HG03280 (cell line): ENCODE data around the gene DNAAF8.
"Not testable (repeated sequence)": the region's sequence is repeated elsewhere in the genome, so short reads cannot be mapped to it uniquely, and the experiment has no call there.

Experiments
- ATAC-seq: cut with Tn5 transposase; IDR thresholded peaks from one replicate; pipeline ENCODE4 v1.9.1; 2021; ENCODE audit warnings: mild to moderate bottlenecking, moderate library complexity; ENCODE audit not compliant: unreplicated experiment

DNAAF8 gene

DNA sequence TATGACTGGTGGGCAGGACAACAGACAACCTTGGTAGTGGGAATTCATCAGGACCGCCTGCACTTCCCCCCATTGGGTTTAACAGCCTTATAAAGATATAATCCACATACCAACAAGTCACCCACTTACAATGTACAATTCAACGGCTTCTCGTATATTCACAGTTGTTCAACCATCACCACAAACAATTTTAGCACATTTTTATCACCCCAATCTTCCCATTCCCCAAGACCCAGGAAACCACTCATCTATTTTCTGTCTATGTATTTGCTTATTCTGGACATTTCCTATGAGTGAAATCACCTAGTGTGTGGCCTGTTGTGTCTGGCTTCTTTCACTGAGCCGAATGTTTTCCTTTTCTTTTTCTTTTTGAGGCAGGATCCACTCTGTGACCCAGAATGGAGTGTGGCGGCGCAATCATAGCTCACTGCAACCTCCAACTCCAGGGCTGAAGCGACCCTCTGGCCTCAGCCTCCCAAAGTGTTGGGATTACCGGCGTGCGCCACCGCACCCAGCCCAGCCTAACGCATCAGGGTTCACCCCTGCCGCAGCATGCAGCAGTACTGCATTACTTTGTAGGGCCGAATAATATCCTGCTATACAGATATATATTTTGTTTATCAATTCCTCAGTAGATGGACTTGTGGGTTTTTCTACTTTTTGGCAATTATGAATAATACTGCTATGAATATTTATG is 11.1 kb upstream of the DNAAF8 start:
- ATAC-seq: no peak

DNA sequence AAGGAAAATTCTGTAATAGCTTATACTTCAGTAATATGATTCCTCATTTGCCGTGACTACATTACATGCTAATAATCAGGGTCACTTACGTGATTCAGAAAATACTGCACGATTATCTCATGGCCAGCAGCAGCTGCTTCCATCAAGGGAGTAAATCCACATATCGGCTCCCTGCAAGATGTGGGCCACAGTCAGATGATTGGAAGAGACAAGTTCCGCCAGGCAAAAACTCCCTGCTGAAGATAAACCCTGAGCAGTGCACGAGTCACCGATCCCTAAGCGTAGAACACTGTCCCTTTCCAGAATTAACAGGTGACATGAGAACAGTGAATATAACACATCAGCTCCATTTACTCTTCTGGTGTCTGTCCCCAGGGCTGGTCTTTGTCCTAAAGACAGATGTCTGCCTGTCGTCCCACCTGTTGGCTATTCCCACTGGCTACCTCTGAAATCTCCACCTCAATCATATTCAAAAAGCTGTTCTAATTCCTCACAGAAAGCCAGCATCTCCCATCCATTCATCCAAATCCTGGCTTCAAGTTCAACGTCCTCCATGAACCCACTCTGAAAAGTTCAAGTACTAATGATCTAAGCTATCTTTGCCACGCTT is 9.6 kb upstream of the DNAAF8 start:
- no peak for ATAC-seq

DNA sequence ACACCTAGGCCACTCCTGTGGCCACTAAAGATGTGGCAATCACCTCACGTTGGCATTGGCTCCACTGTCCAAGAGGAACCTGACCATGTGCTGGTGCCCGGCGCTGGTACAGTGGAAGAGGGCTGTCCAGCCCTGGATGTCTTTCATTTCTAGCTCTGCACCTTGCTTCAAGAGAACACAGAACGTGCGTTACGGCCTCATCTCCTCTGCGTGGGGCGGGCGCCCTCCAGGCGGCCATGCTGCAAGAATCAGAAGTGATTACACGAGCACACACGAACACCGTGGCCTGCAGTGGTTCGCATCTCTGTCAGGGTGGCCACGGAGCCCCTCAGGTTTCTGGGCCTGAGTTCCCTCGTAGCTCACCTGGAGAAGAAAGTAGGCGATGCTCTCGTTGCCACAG is 7.7 kb upstream of the DNAAF8 start:
- ATAC-seq: no peak

DNA sequence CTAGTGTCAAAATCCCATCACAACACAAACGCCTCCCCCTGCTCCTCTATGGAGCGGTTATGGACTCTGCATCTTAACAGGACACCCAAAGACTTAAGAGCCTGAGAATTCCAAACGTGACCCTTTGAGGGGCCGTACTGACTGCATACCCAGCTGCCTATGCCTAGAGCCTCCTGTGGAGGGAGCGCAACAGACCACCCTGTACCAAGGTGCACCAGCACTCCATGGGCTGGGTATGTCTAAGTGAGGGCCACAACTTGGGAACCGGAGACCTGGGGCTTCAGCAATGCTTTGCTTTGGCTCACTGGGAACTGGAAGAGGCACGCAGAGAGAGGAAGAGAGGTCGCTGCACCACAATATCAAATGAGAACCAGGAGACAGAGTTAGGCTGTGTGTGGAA is 5.7 kb upstream of the DNAAF8 start:
- no peak for ATAC-seq

DNA sequence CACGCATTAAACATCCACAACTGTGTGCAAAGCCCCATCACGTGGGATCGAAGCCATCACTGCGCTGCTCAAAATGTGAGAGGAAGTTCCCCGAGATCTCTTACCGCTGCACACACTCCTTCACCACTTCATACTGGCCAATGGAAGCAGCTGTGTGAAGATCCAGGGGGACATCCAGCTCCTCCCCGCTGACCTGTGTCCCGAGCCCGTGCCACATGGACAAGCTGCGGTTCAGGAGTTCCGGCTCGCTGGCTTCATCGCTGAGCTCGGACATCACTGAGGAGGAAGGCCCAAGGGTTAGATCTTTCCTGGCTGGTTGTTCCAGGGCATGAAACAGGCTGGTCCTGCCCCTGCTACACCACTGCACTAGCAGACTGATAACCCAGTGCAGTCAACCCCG is 4.5 kb upstream of the DNAAF8 start:
- ATAC-seq: no peak

DNA sequence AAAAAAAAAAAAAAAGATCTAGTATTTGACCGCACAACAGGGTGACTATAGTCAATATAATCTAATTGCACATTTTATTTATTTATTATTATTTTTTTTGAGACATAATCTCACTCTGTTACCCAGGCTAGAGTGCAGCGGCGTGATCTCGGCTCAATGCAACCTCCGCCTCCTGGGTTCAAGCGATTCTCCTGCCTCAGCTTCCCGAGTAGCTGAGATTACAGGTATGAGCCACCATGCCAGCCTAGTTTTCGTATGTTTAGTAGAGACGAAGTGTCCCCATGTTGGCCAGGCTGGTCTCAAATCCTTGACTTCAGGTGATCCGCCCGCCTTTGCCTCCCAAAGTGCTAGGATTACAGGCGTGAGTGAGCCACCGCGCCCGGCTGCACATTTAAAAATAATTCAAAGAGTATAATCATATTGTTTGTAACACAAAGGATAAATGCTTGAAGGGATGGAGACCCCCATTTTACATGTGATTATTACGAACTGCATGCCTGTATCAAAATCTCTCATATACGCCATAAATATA is 1.1 kb upstream of the DNAAF8 start:
- no peak for ATAC-seq

DNA sequence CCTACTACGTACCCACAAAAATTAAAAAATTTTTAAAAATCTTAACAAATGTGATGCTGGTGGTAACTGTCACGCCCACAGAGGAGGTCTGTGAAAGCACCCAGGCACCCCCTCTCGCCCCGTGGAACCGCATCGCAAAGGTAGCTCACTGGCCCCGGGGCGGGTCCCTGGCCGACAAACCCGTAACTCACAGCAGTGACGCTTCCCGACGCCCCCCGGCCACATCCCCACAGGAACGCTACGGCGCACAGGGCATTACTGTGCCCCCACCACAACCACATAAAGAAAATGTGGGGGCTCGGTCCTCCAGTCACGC is 632 bp upstream of the DNAAF8 start:
- ATAC-seq: no peak

DNA sequence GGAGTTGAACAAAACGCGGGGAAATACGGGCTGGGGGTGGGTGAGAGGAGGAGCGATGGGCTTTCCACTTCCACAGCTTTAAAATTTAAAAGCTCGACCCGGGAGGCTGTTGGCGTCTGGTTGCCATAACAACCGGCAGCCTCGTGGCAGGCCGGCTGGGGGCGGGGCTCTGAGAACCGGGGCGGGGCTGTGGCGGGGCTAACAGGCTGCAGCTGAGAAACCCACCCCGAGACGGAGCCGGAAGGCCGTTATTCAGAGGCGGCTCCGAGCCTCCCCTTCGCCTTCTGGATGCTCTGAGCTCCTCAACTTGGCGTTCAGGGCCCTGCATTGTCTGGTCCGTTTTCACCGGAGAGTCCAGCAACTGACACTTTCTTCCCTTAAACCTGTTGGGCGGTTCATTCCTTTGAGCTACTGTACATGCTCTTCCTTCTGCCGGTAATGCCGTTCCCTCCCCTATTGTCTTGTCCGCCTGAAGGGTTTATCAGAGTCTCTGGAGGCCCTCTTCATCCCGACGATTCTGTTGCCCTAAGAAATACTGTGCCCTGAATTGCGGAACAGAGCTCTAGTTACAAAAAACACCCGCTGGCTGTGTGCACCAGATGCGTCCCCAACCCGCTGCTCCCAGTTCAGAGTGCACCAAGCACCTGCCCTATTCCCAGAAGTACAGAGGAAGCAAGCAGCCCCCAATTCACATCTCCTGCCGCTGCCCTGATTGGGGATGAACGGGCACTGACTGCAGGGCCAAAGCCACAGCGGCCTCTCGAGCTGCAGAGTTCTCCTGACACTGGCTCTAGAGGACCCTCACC is 596 bp downstream of the DNAAF8 start:
- peak; percentile 67 for ATAC-seq

DNA sequence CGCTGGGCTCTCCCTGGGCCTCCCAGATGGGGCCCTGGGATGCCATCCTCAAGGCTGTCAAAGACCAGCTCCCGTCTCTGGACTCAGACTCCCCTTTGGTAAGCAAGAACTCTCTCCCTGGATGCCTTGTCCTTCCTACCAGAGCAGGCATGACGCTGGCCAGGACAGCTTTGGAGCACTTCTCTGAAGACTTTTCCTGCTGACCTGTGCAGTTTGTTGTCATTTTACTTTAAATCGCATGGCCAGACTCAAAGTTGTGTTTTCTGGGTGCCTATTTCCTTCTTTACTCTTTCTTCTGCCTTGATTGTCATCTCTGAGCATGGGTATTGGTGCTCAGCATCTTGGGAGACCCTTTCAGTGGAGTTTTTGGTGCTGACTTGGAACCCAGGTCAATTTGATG is 2.2 kb downstream of the DNAAF8 start:
- no peak for ATAC-seq

DNA sequence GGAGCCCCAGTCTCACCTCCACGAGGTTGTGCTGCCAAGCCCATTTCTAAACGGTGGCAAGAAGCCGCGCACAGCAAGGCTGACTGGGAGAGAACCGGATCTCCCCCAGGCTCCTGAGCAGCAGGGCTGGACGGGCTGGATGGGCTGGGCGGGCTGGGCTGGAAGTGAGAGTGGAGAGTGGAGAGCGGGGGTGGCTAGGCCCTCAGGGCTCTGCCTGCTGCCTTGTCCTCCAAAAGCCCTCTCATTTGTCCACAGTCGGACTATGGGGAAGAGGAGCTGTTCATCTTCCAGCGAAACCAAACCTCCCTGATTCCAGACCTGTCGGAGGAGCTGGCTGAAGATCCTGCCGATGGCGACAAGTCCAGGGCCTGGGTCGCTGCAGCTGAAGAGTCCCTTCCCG is 3.2 kb downstream of the DNAAF8 start:
- no peak for ATAC-seq

DNA sequence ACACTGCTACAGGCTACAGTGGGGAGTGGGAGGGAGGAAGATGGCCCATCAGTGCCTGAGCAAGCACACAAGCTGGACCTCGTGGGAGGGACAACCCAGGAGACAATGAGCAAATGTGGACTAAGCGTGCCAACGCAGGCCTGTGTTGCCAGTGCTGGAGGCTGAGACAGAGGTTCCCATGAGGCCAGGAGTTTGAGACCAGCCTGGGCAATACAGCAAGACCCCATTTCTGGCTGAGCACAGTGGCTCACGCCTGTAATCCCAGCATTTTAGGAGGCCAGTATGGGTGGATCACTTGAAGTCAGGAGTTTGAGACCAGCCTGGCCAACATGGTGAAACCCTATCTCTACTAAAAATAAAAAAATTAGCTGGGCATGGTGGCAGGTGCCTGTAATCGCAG is 4.0 kb downstream of the DNAAF8 start:
- ATAC-seq: not testable (repeated sequence)

DNA sequence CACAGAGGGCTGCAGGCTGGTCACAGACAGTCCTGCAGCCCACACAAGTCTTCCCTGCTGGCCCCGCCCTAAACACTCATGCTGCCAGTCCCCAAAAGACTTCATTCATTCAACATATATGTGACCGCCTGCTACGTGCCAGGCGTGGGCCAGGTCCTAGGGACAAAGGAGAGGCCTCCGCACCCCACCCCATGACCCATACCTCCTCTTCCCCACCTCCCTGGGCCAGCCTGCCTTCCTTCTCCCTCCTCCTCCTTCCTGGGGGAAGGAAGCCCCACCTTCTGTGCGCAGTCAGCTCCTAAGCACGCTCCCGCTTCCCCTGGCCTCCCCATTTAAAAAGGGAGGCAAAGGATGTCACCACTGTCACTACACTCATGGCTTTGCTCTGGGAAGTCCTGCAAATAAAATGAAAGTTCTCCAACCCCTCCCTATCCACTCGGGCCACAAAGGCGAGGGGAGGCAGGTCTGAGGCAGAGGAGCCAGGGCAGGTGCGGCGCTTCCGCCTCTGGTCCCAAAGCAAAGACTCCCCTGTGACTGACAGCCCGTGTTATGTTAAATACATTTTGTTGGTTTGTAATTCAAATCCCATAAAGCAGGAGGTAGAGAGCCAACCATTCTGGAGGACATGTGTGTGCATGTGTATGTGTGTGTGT is 9.0 kb downstream of the DNAAF8 start:
- no peak for ATAC-seq

DNA sequence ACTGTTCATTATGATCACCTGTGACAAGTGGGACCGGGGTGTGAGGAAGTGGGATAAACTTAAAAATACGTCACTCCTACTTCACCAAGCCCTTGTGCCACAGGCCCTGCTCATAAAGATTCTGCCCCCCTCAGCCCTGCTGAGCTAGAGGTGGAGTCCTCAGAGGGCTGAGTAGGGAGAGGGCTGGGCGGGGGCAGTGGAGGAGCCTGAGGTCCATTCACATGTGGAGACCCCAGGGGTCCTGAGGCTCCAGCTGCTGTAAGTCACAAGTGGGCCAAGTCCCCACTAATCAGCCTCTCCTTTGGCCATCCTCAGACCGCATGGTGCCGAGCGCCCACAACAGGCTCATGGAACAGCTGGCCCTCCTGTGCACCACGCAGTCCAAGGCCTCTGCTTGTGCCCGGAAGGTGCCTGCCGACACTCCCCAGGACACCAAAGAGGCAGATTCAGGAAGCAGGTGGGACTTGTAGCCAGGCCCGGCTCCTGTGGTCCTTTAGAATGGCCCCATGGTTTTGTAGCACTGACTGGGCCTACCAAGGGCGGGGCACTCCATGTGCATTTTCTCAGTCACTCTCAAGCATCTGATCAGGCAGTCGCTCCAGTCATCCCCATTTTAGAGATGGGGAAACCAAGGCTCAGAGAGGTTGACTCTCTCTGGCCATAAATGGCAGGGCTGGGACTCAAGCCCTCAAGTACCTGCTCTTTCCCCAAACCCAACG is 10.4 kb downstream of the DNAAF8 start:
- ATAC-seq: no peak

DNA sequence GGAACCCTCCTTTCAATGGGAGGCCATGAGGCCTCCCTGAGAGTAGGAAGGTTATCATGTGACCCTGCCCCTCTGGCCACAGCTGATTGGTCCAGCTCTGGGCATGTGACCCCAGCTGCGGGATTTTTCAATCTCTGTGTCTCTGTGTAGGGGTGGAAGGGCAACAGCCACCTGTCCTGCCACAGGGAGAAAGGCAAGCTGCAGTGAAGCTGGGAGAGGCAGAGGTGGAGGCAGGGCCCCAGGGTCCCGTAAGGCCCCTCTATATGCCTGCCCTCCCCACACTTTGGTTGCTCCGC is 10.9 kb downstream of the DNAAF8 start:
- no peak for ATAC-seq

DNA sequence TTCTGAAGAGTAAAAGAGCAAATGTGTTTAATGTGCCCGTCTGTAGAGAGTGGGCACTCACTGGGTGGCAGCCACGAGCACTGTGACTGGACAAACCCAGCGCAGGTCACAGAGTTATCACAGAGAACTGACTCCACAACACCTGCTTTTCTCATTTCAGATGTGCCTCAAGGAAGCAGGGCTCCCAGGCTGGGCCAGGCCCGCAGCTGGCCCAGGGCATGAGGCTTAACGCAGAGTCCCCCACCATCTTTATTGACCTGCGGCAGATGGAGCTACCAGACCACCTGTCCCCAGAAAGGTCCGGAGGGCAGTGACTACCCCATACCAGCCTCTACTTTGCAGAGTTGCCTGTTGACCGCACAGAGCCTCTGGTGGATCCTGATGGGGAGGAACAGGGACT is 11.9 kb downstream of the DNAAF8 start:
- no peak for ATAC-seq

DNA sequence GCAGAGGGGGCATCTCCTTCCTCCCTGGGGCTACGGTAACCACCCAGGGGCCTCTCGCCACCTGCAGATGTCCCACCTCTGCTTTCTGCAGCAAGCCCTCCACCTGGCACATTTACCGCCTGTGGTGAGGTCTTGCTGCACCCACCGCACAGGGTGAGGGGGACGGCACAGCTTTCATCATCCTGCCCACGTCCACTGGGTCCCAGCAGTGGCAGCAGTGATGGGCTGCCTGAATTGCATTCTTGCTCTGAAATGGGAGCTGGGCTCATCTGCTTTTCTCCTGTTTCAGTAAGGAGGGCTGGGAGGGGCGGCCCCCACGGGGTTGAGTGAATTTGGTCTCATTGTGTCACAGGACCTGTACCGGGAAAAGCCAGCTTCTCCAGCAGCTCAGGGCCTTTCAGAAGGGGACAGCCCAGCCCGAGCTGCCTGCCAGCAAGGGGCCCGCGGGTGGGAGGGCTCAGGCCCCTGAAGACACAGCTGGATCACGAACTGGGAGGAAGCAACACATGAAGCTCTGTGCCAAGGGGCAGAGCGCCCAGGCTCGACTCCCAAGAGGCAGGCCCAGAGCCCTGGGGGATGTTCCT is 12.7 kb downstream of the DNAAF8 start:
- no peak for ATAC-seq

DNA sequence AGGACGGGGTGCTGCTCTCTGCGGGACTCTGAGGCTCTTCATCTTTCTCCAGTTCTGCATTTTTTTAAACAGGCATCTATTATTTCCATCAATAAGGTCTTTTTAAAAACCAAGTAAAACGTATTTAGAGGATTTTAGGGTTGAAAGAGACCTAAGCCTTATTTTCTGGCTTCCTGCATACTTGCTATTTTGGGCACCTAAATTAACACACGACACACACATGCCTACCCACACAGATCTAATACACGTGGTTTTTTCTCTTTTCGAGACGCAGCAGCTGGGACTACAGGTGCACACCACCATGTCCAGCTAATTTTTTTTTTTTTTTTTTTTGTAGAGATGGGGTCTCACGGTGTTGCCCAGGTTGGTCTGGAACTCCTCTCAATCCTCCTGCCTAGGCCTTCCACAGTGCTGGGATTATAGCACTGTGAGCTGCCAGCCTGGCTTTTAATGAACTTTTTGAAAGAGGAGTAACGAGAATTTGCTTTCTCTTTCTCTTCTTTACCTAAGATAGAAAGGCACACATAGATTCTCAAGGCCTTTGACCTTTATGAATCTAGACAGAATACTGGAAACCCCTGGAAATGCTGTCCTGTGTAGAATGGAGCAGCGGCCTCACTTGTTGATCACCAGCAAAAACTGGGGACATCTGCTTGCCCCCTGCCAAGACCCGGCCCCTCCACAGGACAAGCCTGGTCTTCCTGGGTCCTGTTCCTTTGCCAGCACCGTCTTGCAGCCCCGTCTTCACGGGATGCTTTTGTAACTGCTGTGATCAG is 13.8 kb downstream of the DNAAF8 start:
- ATAC-seq: no peak

DNA sequence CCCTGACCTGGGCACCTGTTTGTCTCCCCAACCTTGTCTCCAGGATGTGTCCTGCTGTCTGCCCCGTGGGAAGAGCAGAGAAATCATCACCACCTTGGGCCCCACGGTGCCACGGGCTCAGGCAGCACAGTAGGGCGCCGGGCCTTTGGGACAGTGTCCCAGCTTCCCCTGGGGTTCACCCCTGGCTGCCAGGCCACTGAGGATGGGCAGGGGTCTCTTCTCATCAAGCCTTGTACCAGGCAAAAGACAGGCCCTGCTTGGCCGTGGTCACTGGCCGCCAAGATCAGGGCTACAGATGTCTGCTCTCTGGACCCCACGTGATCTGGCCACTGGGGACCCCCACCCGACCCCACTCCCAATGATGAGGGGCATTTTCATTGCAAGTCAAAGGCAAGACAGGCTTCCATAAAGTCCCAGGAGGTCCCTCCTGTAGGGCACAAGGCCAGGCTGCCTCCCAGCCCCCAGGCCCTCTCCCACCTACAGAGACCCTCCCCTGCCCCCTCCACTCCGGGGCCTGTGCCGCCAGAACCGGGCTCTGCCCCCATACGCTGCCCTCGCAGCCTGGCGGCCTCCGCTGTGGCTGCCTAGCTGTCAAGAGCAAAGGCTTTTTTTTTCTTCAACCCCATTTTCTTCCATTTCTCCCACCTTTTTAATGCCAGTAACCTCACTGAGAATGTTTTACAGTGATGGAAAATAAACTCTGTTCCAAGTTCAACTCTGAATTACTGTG is 14.5 kb downstream of the DNAAF8 start:
- ATAC-seq: no peak

DNA sequence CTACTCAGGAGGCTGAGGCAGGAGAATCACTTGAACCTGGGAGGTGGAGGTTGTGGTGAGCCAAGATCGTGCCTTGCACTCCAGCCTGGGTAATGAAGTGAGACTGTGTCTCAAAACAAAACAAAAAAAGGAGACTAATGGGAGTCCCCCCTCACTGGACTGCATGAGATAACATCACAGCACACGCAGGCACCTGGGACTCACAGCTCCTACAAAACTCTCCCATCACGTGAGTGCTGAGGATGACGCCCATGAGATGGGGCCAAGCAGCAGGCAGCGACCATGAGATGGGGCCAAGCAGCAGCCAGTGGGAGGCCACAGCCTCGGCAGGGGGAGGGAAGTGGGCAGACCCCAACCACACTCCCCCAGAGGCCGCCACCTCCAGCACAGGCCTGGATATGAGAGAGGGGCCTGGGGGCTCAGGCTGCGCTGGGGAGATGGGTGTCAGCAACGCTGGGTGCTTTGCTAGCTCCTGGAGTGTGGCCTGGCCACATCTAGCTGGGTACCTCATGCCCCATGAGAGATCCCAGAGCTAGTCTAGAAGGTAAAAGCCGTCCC is 15.4 kb downstream of the DNAAF8 start:
- no peak for ATAC-seq
